HCT116 (cell line): ENCODE data around the gene APH1B. TPM values are rescaled to one million over a fixed set of nuclear protein-coding genes. Genes with fewer than 3 reads are reported as not detected.

ENCODE experiments used
- ATAC-seq: fragments of 200-7000 bp; cut with Tn5 transposase; 2 replicates; pipeline ENCODE4 v1.9.1; 2020; ENCODE audit warnings: mild to moderate bottlenecking, moderate library complexity
- BruUV-seq: library from RNA; stranded (reverse); fragments of 400-500 nt; replicated peaks from 2 replicates; lab custom pipeline; 2021; lab: Mats Ljungman, UMichigan
- CTCF ChIA-PET: fragments of 300-600 bp; sonication (Branson Sonifier 250); formaldehyde crosslinking; loops from one replicate; lab custom pipeline; 2021; ENCODE audit warnings: antibody characterized with exemption; lab: Charles Lee
- POLR2A ChIA-PET: fragments of 300-600, 350-600 bp; sonication (Branson Sonifier 250); formaldehyde crosslinking; loops from one replicate; lab custom pipeline; 2021; ENCODE audit warnings: antibody characterized with exemption; lab: Charles Lee
- RAD21 ChIA-PET, 2 experiments: fragments of 300-600 bp; sonication (Branson Sonifier 250); formaldehyde crosslinking; loops; one replicate each; lab custom pipeline; 2023; ENCODE audit warnings: low total read pairs in 2 of 2; ENCODE audit not compliant: uncharacterized antibody in 2 of 2, unreplicated experiment in 2 of 2, low non-redundant PET in 1 of 2; lab: Charles Lee
- DNase-seq: peaks from one replicate; pipeline ENCODE4 v3.0.0-alpha.2; 2010; ENCODE audit warnings: low read depth, low spot score
- H2AFZ ChIP-seq: fragments of 200-600 bp; shearing (Covaris generic), sonication (generic); 2 replicates; pipeline ENCODE4 v1.6.1; 2017; ENCODE audit warnings: low read depth, mixed run types, mixed read lengths, antibody characterized with exemption, low read length; ENCODE audit not compliant: poor library complexity, severe bottlenecking
- H3K27ac ChIP-seq: 2 replicates; pipeline ENCODE4 v1.5.1; 2012; ENCODE audit warnings: low read depth, low read length
- H3K27me3 ChIP-seq: fragments of 200-600 bp; sonication (generic); 2 replicates; pipeline ENCODE4 v1.6.1; 2016; ENCODE audit warnings: mixed run types, low read length, mixed read lengths; ENCODE audit not compliant: insufficient read depth
- H3K36me3 ChIP-seq, 2 experiments: fragments of 200-500 bp in 1 of 2; fragments of 200-600 bp in 1 of 2; sonication (Bioruptor generic) in 1 of 2; sonication (generic) in 1 of 2; 2 replicates each; pipeline versions ENCODE4 v1.5.1 to v1.6.1; 2014 to 2016; ENCODE audit warnings: low read length in 2 of 2, inconsistent platforms in 1 of 2, mixed read lengths in 1 of 2, mixed run types in 1 of 2; ENCODE audit not compliant: insufficient read depth in 2 of 2, control insufficient read depth in 1 of 2
- H3K4me1 ChIP-seq, 2 experiments: fragments of 200-600 bp in 1 of 2; sonication (generic) in 1 of 2; 2 replicates each; pipeline versions ENCODE4 v1.5.1 to v1.6.1; 2012 to 2017; ENCODE audit warnings: low read length in 2 of 2, inconsistent platforms in 1 of 2, mild to moderate bottlenecking in 1 of 2, mixed read lengths in 1 of 2, mixed run types in 1 of 2, moderate library complexity in 1 of 2; ENCODE audit not compliant: insufficient read depth in 2 of 2, control insufficient read depth in 1 of 2
- H3K4me2 ChIP-seq: fragments of 200-600 bp; sonication (generic); 2 replicates; pipeline ENCODE4 v1.6.1; 2017; ENCODE audit warnings: mixed run types, low read length, mixed read lengths
- H3K4me3 ChIP-seq, 2 experiments: fragments of 200-600 bp in 1 of 2; sonication (generic) in 1 of 2; replicated peaks in 1 of 2; 2 replicates each; pipeline ENCODE4 v1.5.1; 2011 to 2016; ENCODE audit warnings: low read length in 2 of 2, control low read depth in 1 of 2, low read depth in 1 of 2, mild to moderate bottlenecking in 1 of 2, mixed read lengths in 1 of 2, mixed run types in 1 of 2
- H3K79me2 ChIP-seq: fragments of 200-600 bp; sonication (generic); 2 replicates; pipeline ENCODE4 v1.6.1; 2017; ENCODE audit warnings: mild to moderate bottlenecking, mixed run types, low read length, moderate library complexity, mixed read lengths; ENCODE audit not compliant: insufficient read depth
- H3K9ac ChIP-seq: fragments of 200-600 bp; sonication (generic); 2 replicates; pipeline ENCODE4 v1.6.1; 2016; ENCODE audit warnings: low read length, mixed read lengths
- H3K9me2 ChIP-seq: fragments of 200-600 bp; sonication (generic), shearing (Covaris generic); 2 replicates; pipeline ENCODE4 v1.6.1; 2017; ENCODE audit warnings: mixed run types, mild to moderate bottlenecking, moderate library complexity; ENCODE audit not compliant: insufficient read depth
- H3K9me3 ChIP-seq, 2 experiments: fragments of 200-500 bp in 1 of 2; fragments of 200-600 bp in 1 of 2; sonication (Bioruptor generic) in 1 of 2; sonication (generic) in 1 of 2; 2 replicates each; pipeline ENCODE4 v1.6.1; 2014 to 2017; ENCODE audit warnings: low read length in 2 of 2, mixed read lengths in 2 of 2, inconsistent platforms in 1 of 2, low read depth in 1 of 2, mild to moderate bottlenecking in 1 of 2, mixed run types in 1 of 2, moderate library complexity in 1 of 2; ENCODE audit not compliant: control insufficient read depth in 1 of 2, insufficient read depth in 1 of 2
- H4K20me1 ChIP-seq: fragments of 200-600 bp; sonication (generic), shearing (Covaris generic); 2 replicates; pipeline ENCODE4 v1.6.1; 2017; ENCODE audit warnings: mixed run types, mild to moderate bottlenecking, moderate library complexity; ENCODE audit not compliant: insufficient read depth
- CBX3 ChIP-seq: IDR thresholded peaks from 2 replicates; pipeline ENCODE4 v1.6.1; 2012; ENCODE audit warnings: low read depth
- CEBPB ChIP-seq: IDR thresholded peaks from 2 replicates; pipeline ENCODE4 v1.6.1; 2012; ENCODE audit warnings: low read depth
- ELF1 ChIP-seq: IDR thresholded peaks from 2 replicates; pipeline ENCODE4 v1.6.1; 2012; ENCODE audit warnings: low read depth, borderline replicate concordance
- EZH2 ChIP-seq: fragments of 200-600 bp; sonication (generic); IDR thresholded peaks from 2 replicates; pipeline ENCODE4 v1.6.1; 2017; ENCODE audit warnings: antibody characterized with exemption, mixed run types
- JUND ChIP-seq: IDR thresholded peaks from 2 replicates; pipeline ENCODE4 v1.6.1; 2012
- POLR2A ChIP-seq: IDR thresholded peaks from 2 replicates; pipeline ENCODE4 v1.7.0; 2011; ENCODE audit warnings: borderline replicate concordance; ENCODE audit not compliant: insufficient read depth, insufficient read length; ENCODE audit errors: extremely low read depth
- POLR2AphosphoS5 ChIP-seq: IDR thresholded peaks from 2 replicates; pipeline ENCODE4 v1.6.1; 2011; ENCODE audit warnings: mild to moderate bottlenecking, low read depth, low read length, moderate library complexity
- SIN3A ChIP-seq: IDR thresholded peaks from 2 replicates; pipeline ENCODE4 v1.6.1; 2012; ENCODE audit warnings: low read depth
- SRF ChIP-seq: IDR thresholded peaks from 2 replicates; pipeline ENCODE4 v1.6.1; 2012; ENCODE audit warnings: low read depth
- TCF7L2 ChIP-seq: IDR thresholded peaks from 2 replicates; pipeline ENCODE4 v1.7.0; 2011; ENCODE audit warnings: borderline replicate concordance, inconsistent platforms; ENCODE audit not compliant: insufficient read depth, insufficient read length; ENCODE audit errors: extremely low read depth
- YY1 ChIP-seq: IDR thresholded peaks from 2 replicates; pipeline ENCODE4 v1.6.1; 2011; ENCODE audit warnings: low read length, low read depth, moderate library complexity, mild to moderate bottlenecking; ENCODE audit not compliant: insufficient replicate concordance; ENCODE audit errors: extremely low read depth
- ZNF274 ChIP-seq: fragments of 200-500 bp; sonication (Bioruptor generic); IDR thresholded peaks from 2 replicates; pipeline ENCODE4 v1.6.1; 2014; ENCODE audit warnings: mild to moderate bottlenecking, low read depth, low read length, inconsistent platforms
- intact Hi-C: fragments of 100-400 bp; cut with micrococcal nuclease; formaldehyde crosslinking; loops from 2 replicates; pipeline ENCODE4 v1.10.0; 2022
- total RNA-seq: library from RNA; stranded (reverse); gene quantifications from one replicate; pipeline ENCODE4 v1.2.1, GENCODE V29; 2021; ENCODE audit not compliant: unreplicated experiment
- TF ChIP-seq, protein P1 (sequence below): IDR thresholded peaks from 2 replicates; pipeline ENCODE4 v1.6.1; 2012
- TF ChIP-seq, protein P2 (sequence below): IDR thresholded peaks from 2 replicates; pipeline ENCODE4 v1.6.1; 2012; ENCODE audit warnings: low read depth
- TF ChIP-seq, protein P3 (sequence below): IDR thresholded peaks from 2 replicates; pipeline ENCODE4 v1.6.1; 2012
- TF ChIP-seq, protein P4 (sequence below): IDR thresholded peaks from 2 replicates; pipeline ENCODE4 v1.6.1; 2011; ENCODE audit warnings: mild to moderate bottlenecking, low read length, moderate library complexity; ENCODE audit not compliant: insufficient replicate concordance; ENCODE audit errors: extremely low read depth

Gene APH1B
- total RNA-seq, 1 experiment from 2014 or later, result 8.5 TPM

DNA sequence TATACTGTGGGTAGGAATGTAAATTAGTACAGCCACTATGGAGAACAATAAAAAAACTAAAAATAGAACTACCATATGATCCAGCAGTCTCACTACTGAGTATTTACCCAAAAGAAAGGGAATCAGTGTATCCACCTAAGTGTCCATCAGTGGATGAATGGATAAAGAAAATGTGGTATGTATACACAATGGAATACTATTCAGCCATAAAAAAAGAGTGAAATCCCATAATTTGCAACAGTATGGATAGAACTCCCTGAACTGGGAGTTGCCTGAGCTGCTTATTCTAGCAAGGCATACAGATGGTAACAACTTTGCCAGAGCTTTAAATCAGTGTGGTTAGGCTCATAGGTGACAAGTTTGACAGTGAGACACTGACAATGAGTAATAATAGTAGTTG, 16.1 kb upstream of the APH1B start:
- Histone ChIP-seq H3K9ac (no peak overlapping the region), H3K4me2 (no peak overlapping the region), H3K36me3 (no peaks in the 10 kb centered on the region), H3K9me2 (no peaks in the 10 kb centered on the region), H2AFZ (no peak overlapping the region), H3K9me3 (no peaks in the 10 kb centered on the region), H3K4me3 (no peak overlapping the region), H3K27me3 (no peaks in the 10 kb centered on the region), H4K20me1 (no peaks in the 10 kb centered on the region)
- intact Hi-C loops, result no loop called here
- no peak for ATAC-seq
- no peak for DNase-seq
- no TSS peak for BruUV-seq
- ChIA-PET CTCF (no interaction called here), RAD21 (no interaction called here)
- no peak for TF ChIP-seq CBX3
- TF ChIP-seq, protein P1, sequence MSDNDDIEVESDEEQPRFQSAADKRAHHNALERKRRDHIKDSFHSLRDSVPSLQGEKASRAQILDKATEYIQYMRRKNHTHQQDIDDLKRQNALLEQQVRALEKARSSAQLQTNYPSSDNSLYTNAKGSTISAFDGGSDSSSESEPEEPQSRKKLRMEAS, result no peak
- TF ChIP-seq, protein P2, sequence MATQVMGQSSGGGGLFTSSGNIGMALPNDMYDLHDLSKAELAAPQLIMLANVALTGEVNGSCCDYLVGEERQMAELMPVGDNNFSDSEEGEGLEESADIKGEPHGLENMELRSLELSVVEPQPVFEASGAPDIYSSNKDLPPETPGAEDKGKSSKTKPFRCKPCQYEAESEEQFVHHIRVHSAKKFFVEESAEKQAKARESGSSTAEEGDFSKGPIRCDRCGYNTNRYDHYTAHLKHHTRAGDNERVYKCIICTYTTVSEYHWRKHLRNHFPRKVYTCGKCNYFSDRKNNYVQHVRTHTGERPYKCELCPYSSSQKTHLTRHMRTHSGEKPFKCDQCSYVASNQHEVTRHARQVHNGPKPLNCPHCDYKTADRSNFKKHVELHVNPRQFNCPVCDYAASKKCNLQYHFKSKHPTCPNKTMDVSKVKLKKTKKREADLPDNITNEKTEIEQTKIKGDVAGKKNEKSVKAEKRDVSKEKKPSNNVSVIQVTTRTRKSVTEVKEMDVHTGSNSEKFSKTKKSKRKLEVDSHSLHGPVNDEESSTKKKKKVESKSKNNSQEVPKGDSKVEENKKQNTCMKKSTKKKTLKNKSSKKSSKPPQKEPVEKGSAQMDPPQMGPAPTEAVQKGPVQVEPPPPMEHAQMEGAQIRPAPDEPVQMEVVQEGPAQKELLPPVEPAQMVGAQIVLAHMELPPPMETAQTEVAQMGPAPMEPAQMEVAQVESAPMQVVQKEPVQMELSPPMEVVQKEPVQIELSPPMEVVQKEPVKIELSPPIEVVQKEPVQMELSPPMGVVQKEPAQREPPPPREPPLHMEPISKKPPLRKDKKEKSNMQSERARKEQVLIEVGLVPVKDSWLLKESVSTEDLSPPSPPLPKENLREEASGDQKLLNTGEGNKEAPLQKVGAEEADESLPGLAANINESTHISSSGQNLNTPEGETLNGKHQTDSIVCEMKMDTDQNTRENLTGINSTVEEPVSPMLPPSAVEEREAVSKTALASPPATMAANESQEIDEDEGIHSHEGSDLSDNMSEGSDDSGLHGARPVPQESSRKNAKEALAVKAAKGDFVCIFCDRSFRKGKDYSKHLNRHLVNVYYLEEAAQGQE, result no peak
- TF ChIP-seq SIN3A, result no peak
- TF ChIP-seq, protein P3, sequence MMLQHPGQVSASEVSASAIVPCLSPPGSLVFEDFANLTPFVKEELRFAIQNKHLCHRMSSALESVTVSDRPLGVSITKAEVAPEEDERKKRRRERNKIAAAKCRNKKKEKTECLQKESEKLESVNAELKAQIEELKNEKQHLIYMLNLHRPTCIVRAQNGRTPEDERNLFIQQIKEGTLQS, result no peak
- TF ChIP-seq CEBPB, result no peak
- TF ChIP-seq ELF1, result no peak
- TF ChIP-seq SRF, result no peak
- no peak for TF ChIP-seq TCF7L2
- TF ChIP-seq, protein P4, sequence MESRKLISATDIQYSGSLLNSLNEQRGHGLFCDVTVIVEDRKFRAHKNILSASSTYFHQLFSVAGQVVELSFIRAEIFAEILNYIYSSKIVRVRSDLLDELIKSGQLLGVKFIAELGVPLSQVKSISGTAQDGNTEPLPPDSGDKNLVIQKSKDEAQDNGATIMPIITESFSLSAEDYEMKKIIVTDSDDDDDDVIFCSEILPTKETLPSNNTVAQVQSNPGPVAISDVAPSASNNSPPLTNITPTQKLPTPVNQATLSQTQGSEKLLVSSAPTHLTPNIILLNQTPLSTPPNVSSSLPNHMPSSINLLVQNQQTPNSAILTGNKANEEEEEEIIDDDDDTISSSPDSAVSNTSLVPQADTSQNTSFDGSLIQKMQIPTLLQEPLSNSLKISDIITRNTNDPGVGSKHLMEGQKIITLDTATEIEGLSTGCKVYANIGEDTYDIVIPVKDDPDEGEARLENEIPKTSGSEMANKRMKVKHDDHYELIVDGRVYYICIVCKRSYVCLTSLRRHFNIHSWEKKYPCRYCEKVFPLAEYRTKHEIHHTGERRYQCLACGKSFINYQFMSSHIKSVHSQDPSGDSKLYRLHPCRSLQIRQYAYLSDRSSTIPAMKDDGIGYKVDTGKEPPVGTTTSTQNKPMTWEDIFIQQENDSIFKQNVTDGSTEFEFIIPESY, result no peak
- TF ChIP-seq POLR2A, result no peak
- TF ChIP-seq JUND, result no peak
- no peak for TF ChIP-seq POLR2AphosphoS5
- TF ChIP-seq EZH2, result no peak
- no peak for TF ChIP-seq ZNF274
- TF ChIP-seq YY1, result no peak
- TF ChIP-seq, all 23 proteins: peak for 0
- H3K27ac ChIP-seq, result no peak overlapping the region
- POLR2A ChIA-PET, result no interaction called here
- H3K79me2 ChIP-seq, result no peaks in the 10 kb centered on the region
- H3K4me1 ChIP-seq, result peaks cover 9 to 14% of the 10 kb centered on the region in 2 experiments
